HG02588 (cell line): ENCODE results near the gene ST6GALNAC3.

Experiments used
- ATAC-seq: cut with Tn5 transposase; IDR thresholded peaks from one replicate; pipeline ENCODE4 v1.9.1; 2021; ENCODE audit warnings: mild to moderate bottlenecking, moderate library complexity; ENCODE audit not compliant: unreplicated experiment

The ST6GALNAC3 gene

DNA sequence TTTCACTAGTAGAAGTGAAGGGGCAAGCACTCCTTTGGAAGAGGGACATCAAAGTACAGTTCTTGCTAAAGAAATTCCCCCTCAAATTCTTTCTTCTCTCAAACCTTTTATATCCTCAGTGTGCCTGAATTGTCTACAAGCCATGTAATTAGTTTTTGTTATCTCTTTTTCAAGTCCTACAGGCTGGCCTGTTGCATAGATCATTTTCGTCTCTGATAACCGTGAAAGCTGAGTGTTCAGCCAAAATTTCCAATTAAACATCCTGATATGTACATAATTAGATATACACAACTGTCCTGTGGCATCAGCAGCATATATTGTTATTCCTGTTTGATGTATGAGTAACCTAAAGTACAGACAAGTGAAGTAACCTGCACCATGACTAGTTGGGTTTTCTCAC, 417.2 kb downstream of the ST6GALNAC3 start:
- ATAC-seq: no peak

DNA sequence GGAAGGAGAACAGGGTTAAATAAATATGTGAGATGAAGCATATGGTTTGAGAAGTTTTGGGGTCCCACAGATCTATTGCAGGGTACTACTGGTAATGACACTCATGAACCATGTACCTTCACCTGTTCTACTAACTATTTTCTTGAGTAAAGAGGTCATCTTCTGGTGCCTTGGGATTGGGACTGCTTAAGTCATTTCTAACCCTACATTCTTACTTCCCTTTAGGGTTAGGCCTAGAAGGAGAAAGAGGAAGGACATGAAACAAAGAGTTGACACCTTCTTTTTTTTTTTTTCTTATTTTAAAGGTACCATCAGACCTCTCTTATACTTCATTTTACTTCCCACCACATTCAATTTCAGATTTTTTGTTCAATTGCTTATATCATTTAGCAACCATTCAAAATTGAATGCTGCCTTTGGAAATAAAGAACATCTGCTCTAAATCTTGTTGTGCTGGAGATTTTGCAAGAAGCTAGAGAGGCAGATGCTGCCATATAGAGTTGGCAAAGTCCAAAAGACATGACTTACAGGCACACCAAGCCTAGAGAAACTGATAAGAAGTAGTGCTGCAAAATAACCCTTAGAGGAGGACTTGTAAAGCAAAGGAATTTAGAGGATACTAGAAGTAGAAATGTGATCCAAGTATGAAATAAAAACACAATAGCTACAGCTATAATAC, 418.3 kb downstream of the ST6GALNAC3 start:
- ATAC-seq: no peak

DNA sequence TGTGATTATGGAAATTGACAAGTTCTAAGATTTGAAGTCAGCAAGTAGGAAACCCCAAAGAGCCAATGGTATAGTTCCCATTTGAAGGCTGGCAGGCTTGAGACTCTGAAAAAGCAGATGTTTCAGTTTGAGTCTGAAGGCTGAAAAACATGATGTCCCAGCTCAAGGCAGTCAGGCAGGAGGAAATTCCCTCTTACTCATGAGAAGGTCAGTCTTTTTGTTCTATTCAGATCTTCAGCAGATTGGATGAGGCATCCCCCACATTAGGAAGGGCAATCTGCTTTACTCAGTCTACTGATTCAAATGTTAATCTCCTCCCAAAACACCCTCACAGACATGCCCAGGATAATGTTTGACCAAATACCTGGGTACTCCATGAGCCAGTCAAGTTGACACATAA, 420.3 kb downstream of the ST6GALNAC3 start:
- ATAC-seq: peak; percentile 96

DNA sequence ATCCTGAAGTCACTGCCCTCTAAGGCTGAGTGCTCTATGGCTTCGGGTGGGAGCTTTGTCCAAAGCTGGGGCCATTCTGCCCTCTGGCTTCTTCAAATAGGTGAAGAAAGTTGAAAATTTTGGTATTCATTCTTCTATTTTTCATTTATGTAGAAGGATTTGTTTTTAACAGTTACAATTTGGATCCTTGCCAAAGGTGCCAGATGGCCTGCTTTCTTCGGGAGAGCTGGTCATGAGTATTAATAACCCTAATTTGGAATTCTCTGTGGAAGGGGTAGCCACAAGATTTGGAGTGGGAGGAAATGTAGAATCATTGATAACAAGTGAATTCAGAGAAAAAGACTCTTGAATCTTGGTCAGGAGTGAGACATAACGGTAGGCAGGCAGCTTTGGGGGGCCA, 422.3 kb downstream of the ST6GALNAC3 start:
- ATAC-seq: no peak

DNA sequence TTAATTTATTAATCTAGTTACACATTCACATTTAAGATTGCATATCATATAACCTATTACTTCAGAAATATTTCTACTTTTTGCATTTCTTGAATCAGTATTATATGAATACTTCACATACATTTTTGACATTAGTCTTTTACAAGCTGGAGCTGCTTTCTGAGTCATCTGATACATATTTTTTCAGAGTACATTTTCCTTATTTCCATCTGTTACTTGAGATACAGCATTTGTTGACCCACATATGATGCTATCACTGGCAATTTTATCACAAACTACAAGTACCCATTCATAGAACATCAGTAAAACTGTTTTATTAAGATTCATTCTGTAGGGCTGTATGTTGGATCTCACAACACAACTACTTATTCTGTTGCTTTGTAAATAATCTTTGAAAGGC, 425.6 kb downstream of the ST6GALNAC3 start:
- no peak for ATAC-seq

DNA sequence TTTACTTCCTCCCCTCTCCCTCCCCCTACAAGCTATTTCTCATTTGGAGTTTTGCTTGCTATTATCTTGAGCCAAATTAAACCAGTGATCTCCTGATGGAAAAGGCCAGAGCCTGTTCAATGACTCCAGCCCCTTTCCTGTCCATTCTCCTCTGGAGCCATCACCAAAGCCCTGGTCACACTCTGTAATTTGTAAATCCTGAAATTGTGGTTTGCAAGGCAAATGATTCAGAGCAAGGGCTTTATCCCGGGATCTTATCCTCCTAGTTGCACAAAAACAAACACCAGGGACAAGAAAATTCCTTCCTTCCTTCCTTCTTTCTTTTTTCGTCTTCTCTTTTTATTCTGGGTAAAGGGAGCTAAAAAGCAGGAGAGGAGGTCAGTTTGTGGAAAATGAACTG, 426.6 kb downstream of the ST6GALNAC3 start:
- ATAC-seq: no peak

DNA sequence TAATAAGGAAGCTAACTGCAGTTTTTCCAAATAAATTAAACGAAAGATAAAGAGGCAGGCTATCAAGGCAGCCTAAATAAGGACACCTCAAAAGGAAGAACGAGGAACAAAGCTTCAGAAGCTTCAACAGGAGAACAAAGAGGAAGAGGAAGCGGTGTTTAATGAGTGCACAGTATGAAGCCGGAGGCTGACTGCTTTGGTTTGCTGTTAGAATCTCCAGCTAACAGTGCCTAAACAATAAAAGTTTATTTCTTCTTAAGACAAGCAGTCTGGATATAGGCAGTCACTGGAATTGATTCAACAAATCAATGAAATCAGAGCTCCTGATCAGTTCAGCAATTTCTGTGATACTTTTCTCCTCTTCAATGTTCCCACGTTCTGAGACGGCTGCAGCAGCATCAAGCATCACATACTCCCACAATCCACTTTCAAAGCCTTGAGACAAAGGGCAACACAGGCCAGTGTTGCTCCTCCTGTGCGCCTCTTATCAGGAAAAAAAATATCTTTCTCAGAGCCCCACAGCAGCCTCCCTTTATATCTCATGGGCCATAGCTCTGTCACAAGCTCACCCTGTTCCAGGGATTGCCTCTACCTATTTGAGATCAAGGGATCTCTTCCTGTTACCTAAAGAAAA, 427.2 kb downstream of the ST6GALNAC3 start:
- no peak for ATAC-seq

DNA sequence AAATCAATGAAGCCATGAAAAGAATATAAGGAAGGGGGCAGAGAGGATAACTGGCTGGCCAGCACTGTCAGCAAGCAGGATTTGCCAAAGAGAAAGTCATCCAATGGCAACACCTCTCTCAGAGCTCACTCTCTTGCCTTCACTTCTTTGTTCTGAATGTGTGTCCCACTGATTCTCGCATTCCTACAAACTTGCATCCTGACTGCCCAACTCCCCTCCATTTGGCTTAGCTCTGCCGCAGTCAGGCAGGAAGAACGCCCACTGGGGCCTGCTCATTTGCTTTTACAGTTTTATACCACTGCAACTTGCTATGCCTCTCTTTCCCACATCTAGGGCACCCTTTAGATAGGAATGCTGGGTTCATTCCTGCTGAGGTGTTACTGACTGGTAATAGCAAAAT, 428.6 kb downstream of the ST6GALNAC3 start:
- ATAC-seq: no peak

DNA sequence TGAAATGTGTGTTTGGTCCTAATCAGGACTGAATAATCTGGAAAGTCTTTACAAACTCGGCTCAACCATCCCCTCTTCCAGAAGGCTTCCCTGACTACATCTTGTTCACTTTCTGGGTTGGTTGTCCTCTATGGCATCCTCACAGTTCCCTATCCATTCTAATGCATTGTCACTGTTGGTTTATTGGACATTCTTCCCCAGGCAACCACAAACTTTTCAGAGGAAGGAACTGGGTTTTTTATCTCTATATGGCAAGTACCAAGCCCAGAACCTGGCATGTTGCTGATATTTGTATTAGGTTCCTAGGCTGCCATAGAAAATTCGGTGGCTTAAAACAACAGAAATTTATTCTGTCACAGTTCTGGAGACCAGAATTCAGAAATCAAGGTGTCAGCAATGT, 429.2 kb downstream of the ST6GALNAC3 start:
- ATAC-seq: no peak

DNA sequence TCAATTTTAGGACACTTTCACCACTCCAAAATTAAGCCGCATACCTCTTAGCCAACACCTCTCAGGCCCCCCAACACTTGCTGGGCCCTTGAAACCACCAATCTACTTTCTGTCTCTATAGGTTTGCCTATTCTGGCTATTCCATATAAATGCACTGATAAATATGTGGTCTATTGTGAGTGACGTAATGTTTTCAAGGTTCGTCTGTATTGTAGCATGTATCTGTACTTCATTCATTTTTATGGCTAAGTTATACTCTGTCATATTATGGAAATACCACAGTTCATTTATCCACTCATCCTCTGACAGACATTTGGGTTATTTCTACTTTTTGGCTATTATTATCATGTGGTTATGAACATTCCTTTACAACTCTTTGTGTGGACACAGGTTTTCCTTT, 432.8 kb downstream of the ST6GALNAC3 start:
- no peak for ATAC-seq

DNA sequence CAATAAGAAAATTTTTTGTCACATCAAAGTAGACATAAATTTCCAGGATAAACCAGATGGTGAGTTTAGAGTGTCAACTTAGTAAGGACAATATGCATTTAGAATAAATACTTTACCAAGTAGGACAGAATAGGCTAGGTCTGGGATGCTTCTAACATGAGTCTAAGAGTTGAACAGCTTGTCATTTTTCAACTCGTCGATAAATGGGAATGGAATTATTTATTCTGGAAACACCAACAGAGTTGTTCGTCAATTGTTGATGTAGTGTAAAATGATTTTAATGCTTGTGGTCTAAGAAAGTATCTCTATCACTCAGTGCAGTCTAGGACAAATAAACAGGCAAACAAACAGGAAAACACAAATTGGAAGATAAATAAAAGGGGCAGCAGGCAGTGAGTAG, 434.3 kb downstream of the ST6GALNAC3 start:
- no peak for ATAC-seq

DNA sequence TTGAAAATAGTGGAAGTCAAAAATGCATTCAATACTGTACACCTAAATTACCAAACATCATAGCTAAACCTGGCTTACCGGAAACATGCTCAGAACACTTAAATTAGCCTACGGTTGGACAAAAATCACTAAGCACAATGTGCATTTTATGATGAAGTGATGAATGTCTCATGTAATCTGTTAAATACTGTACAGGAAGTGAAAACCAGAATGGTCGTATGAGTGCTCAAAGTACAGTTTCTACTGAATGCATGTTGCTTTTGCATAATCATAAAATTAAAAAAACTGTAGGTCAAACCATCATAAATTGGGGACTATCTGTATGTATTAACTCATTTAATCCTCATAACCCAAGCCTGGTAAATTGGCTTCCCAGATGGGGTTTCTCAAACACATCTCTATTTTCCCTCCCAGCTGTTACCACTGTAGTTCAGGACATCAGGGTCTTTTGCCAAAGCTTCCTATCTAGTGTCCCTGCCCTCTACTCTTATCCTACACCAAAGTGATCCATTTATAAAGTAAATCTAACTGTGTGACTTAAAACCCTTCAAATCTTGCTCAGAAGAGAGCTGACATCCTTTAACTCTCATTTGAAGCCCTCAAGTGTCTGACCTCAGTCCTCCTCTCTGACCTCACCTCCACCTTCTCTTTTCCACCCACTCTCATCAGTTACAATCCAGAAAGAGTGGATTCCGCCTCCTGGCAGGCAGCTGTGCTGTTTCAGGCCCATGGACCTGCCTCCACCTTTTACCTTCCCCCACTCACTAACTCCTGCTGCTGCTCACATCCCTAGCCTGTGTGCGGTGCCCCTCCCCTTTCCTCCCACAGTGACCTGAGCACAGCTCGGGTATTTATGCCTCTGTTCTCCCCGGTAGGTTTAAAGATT, 436.4 kb downstream of the ST6GALNAC3 start:
- no peak for ATAC-seq

DNA sequence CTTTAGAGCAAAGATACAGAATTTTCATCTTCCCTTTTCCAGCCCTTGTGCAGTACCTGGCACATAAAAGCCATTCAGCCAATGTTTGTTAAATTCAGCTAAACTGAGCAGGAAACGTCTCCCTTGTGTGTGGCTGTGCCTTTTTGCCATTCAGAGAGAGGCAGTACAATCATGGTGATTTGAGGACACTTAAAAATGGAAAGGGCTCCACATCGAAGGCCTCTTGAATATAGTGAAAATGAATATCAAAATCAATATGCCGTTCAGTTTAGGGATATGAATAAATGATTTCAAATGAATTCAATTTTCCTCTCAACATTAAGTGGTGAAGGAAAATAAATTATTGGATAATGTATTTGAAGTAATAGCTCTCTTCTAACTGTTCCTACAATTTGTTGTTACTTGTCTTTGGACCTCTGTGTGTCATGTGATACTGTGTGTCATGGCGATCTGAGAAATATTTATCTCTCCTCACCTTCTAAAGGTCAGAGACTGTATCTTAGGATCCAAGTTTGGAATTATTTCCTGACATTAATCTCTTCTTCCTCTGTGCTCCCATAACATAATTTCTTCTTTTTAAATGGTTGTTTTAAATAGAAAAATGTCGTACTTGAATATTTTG, 437.1 kb downstream of the ST6GALNAC3 start:
- ATAC-seq: no peak

DNA sequence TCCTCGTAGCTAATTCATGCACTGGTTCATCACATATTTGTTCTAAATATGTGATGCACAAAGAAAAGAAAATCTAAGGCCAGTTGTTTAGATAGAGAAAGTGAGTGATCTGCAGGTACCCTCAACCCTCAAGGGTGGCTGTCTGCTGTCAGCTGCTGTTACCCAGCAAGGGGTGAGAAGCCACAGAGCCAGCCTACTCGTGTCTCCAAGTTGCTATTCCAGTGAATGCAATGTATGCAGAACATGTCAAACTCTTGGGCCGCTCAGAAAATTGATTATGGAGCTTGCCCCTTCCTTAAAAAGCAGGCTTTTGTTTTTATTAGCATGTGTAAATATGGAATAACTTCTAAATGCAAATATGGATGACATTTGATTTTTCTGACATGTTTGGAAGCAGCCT, 456.4 kb downstream of the ST6GALNAC3 start:
- no peak for ATAC-seq

DNA sequence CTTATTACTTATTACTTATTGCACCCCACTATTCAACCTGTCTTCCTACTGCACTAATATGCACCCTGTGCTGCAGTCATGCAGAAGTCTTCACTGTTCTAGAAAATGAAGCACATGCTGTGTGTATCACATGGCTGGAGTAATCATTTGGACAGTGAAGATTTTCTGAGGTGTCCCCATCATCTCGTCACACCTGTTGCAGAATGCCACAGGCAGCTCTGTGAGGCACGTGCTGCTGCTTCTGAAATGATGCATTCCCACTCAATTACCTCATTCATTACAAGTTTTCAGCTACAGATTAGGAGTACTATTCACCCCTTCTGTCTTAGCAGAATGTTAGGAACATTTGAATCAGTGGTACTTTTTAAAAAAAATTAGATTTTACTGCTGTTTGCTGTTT, 467.1 kb downstream of the ST6GALNAC3 start:
- no peak for ATAC-seq

DNA sequence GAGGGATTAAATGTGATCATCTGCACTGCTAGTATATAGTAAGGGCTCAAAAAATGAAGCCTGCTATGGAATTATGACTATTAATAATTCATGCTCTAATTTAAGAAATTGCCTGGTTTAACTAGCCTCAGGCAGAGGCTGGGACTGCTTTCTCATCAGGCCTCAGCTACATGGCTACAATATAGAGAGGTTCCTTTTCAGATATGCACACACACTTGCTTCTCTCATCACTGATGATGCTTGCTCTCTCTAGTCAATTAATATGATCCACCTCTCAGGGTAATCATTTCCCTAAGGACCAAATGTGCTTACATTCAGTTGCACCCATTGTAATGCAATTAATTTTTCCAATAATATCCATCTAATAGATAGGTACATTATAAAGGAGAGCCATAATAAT, 467.8 kb downstream of the ST6GALNAC3 start:
- no peak for ATAC-seq

DNA sequence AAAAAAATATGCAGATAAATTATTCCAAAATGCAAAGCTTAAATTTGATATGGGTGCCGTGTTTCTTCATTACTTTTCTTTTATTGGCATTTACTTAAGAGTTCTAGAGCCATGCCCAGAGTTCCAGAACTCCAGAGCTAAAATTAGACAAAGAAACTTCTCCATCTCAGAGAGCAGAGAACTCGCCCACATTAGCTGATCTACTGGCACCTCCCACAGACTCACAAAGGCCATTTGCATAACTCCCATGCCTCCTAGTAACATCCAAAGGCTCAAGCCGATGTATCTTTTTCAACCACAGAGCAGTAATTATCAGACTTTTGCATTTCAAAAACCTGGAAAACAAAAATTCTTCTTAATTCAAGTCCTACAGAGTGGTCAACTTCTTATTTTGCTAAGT, 468.9 kb downstream of the ST6GALNAC3 start:
- ATAC-seq: no peak

DNA sequence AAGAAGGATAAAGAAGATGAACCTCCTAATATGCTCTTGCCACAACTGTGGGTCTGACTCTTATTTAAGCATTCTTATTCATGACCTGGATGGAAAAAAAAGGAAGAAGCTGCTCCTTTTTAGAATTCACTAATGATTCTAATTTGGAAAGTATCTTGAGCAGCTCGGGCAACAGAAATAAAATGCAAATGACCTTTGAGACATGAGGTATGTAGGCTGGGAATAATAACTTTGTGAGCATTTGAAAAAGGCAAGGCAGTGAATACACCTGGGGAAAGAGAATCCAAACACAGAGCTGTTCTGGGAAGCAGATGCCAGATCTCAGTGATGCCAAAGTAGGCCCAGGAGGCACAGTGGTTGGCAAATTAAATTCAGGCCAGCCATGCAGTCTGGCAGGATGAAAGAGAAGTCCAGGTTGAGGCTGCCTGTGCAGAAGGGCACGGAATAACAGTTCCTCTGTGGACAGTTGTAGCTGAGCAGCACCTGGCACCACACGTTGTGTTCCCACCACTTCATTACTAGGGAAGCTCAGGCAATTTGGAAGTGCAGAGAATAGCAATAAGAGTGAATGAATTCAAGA, 471.9 kb downstream of the ST6GALNAC3 start:
- no peak for ATAC-seq

DNA sequence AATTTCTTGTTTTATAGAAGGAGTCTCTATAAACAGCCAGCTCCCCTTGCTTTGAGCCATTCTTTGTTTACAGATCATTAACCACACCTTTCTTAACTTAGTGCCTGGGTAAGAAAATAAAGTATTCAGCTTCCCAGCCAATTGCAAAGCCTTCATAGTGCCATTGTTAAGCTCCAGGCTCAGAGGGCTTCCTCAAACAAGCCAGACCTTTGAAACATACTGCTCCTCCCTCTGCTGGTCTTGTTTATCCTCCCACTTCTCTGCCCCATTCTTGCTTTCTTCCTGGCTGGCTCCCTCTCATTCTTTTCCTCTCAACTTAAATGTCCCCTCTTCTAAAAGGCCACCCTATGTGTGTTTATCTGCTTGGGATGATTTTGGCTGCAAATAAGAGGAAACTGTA, 473.4 kb downstream of the ST6GALNAC3 start:
- ATAC-seq: no peak

DNA sequence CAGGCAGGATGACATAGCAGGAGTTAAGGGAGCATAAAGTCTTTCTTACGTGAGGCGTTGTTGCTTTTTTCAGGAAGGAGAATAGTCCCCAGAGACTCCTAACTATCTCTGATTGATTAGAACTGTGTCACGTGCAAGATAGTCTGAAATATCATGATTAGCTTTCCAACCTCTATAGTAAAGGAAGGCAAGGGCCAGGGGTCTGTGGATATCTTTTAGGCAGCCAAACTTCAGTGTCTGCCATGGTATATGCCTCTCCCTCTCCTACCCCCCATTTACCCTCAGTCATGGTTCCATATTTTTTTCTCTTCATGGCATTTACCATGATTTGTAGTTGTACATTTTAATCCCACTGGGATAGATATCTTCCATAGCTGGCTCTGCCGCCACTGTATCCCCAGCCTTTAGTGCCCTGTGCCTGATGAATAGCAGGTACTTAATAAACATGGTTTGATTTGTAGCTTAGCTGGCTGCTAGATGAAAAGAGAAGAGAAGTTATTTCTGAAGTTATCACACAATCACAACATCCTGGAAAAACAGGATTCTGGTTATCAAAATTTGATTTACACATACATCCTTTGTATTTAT, 474.1 kb downstream of the ST6GALNAC3 start:
- no peak for ATAC-seq

DNA sequence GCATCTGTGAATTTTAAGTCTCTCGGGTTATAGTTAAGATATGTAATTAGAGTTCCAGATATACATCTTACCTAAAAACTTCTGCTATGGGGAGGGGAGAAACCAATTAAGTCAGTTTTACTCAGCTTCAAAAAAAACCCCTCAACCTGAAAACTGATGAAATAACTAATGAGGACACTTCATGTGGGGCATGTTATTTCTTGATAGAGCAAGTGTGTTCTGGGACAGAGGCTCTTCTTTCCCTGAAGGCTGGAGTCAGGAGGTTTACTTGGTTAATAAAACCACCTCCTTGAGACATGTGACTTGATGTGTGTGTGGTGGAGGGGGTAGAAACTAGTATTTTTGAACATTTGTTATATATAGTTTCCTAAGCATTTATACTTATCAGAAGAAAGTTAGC, 479.7 kb downstream of the ST6GALNAC3 start:
- ATAC-seq: no peak
